Kasumi-1 (cell line): ENCODE measurements around the gene CSN3.
"Not testable (repeated sequence)": the region's sequence is repeated elsewhere in the genome, so short reads cannot be mapped to it uniquely, and the experiment has no call there.

Source experiments
- DNase-seq, 2 experiments: peaks; one replicate each; lab custom pipeline; 2025; lab: John Stamatoyannopoulos, UW

Gene CSN3, protein sequence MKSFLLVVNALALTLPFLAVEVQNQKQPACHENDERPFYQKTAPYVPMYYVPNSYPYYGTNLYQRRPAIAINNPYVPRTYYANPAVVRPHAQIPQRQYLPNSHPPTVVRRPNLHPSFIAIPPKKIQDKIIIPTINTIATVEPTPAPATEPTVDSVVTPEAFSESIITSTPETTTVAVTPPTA

DNA sequence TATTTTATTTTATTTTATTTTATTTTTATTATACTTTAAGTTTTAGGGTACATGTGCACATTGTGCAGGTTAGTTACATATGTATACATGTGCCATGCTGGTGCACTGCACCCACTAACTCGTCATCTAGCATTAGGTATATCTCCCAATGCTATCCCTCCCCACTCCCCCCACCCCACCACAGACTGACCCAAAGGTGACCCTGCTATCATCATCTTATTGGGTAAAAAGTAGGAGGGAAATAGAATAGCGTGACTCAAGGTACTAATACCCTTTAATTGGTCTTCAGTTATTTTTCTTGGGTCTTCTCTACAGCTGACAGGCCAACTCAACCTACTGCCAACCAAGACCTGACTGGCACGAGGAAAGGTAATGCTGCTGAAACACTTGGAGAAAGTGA lies at the start of gene CSN3:
Gene CSN3, plus strand, starts transcription at position 301 of the 400 bp plus-strand sequence. CDS start 2,223 bp downstream, outside the sequence.
- DNase-seq, result not testable (repeated sequence)

DNA sequence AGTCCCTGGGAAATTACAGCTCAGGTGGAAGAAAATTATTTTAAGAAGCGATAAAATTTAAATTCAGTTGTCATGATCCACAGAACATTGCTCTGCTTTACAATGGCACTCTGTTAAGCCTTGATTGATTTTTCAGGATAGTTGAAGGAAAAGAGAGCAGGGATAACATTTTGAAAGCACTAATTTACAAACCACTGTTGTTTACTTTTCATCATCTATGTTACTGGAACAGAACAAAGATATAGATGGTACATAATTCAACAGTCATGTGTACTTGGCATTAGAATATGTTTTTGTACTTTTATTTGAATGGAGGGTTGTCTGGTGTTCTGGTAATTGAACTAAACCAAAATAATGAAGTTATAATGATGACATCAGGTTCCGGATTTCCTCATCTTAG lies 49.5 kb upstream of the CSN3 start:
- DNase-seq, result no peak

GRCh38 chr4:70195425-70195824 lies 47.0 kb upstream of the CSN3 start, which contains the start of gene ODAM:
Gene ODAM (plus strand): TSS chr4:70195725. CDS start chr4:70196544, 819 bp downstream.
- no peak for DNase-seq

DNA sequence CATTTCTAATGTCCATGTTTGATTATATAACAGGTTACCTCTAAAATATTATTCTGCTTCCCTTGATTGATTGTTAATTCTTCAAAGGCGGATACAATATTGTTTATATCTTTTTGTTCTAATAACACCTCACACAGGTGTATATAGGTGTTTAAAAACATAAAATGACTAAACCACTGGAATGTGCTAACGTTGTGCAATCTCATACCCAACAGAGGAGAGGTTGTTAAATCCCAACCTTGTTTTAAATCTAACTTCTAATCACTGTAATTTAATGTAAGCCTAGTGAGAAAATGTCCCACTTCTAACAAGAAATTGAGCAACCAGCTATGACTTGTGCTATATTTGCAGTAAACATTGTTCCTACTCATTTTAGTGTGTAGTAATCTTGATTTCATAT lies 45.5 kb upstream of the CSN3 start:
- DNase-seq, result no peak

GRCh38 chr4:70197842-70198241 lies 44.6 kb upstream of the CSN3 start:
- DNase-seq, result no peak

GRCh38 chr4:70203601-70204000 lies 38.8 kb upstream of the CSN3 start:
- DNase-seq, result no peak

DNA sequence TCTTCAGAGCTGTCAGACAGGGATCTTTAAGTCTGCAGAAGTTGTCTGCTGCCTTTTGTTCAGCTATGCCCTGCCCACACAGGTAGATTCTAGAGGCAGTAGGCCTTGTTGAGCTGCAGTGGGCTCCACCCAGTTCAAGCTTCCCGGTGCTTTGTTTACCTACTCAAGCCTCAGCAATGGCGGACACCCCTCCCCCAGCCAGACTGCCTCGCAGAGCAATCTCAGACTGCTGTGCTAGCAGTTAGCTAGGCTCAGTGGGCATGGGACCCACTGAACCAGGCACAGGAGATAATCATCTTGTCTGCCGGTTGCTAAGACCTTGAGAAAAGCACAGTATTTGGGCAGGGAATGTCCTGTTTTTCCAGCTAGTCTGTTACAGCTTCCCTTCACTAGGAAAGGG lies 29.6 kb upstream of the CSN3 start:
- not testable (repeated sequence) for DNase-seq

- not testable (repeated sequence) for DNase-seq
Measured at GRCh38 chr4:70216109-70216508, 26.3 kb upstream of the CSN3 start.

GRCh38 chr4:70216550-70216949 lies 25.8 kb upstream of the CSN3 start:
- not testable (repeated sequence) for DNase-seq

DNA sequence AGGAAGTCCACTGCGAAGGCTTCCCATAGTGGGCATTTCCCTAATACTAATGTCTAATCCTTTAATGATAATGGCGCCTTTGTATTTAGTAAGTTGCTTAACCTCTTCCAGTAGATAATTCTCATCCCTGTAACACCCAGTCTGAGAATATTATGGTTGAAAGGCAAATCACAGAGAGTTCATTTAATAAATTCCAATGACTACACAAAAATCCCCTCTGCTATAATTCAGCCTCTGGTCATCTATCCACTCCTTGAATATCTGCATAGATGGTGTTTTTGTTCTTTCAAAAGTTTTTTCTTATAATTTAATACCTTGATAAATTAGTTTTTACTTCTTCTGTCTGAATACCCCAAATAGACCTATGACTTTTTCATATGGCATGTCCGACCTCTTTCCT lies 21.0 kb upstream of the CSN3 start:
- DNase-seq, result not testable (repeated sequence)

GRCh38 chr4:70221818-70222217 lies 20.6 kb upstream of the CSN3 start:
- not testable (repeated sequence) for DNase-seq

- no peak for DNase-seq
Measured at GRCh38 chr4:70225824-70226223, 16.6 kb upstream of the CSN3 start, which contains the start of gene FDCSP. Gene FDCSP (plus strand): TSS chr4:70226124. CDS start chr4:70231195, 5,071 bp downstream.

DNA sequence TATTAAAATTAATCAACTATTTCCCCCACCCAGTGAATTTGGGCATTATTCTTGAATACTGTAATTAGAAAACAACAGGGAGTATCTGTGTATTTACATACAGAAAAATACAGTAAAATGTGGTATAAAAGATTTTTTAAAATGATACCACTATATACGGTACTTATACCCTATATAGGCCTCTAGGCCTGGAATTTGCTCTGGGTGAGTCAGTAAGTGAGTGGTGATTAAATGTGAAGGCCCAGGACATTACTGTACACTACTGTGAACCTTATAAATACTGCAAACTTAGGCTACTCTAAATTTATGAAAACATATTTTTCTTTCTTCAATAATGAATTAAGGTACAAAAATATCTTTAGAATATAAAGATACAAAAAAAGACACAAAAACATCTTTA lies 6.3 kb upstream of the CSN3 start:
- DNase-seq, result no peak

DNA sequence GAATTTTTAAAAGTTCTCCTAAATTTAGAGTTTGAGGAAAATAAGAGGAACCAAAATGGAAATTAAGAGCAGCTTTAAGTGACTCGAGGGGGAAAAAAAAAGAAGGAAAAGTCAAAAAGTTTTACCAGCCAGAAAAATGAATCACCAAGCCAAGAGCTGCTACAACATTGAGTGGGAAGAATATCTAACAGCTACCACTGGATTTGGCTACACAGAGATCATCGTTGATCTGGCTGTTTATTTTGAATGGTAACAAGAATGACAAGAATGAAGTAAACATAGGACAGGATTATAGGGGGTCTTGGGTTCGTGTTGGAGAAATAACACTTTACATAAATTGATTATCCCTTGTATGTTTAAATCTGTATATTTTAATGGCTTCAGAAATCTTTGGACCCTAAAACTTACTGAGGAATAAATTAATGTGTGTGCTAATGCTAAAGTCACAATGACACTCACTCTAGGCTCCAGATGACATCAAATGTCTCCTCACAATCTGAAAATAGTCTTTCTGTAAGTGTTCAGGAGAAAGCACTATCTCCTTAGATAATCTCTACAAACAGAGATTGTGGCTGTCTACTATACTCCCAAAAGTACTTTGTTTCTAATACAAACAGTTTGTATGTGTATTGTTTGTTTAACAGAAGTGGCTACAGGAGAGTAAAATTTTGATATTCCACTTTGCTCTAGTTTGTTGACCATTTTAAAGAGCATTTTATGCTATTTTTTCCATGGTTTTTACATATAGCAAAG lies 3.1 kb upstream of the CSN3 start:
- no peak for DNase-seq

GRCh38 chr4:70239884-70240591 lies 2.4 kb upstream of the CSN3 start:
- no peak for DNase-seq

GRCh38 chr4:70243091-70243490 lies 694 bp downstream of the CSN3 start:
- no peak for DNase-seq

GRCh38 chr4:70251250-70251944 lies 9.0 kb downstream of the CSN3 start:
- DNase-seq, result no peak

DNA sequence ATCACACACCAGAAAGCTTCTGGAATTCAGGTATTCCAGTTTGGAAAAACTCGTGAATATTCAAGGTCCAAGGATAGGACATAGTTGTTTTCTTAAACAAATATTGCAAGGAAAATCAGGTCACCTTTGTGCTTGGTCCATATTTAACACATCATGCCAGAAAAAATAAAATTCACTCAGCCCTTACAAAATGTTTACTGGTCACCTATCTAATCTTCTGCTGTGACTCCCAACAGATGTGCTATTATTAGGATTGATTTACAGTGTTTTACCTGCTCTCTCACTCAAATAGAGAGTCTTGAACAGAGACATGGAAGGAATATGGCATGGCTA lies 9.5 kb downstream of the CSN3 start:
- DNase-seq, result no peak

- peak; percentile 23 to 33 for DNase-seq
Measured at GRCh38 chr4:70269674-70270073, 27.3 kb downstream of the CSN3 start.

DNA sequence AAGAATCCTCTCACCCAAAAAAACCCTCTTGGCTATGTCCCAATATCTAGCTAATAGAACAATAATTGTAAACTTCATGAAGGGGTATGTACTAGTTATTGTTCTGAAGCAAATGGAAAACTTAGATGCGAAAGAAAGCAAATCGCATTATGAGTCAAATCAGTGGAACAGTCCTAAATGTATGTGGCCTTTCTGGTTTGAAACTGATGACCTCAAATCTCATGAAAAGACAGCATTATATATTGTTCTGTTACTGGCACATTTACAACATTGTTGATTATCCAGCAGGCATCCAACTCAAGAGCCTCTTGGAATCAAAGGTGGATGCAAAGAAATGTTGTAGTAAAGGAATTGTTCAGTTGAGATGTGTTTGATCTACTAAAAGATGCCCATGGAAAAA lies 34.7 kb downstream of the CSN3 start:
- no peak for DNase-seq

DNA sequence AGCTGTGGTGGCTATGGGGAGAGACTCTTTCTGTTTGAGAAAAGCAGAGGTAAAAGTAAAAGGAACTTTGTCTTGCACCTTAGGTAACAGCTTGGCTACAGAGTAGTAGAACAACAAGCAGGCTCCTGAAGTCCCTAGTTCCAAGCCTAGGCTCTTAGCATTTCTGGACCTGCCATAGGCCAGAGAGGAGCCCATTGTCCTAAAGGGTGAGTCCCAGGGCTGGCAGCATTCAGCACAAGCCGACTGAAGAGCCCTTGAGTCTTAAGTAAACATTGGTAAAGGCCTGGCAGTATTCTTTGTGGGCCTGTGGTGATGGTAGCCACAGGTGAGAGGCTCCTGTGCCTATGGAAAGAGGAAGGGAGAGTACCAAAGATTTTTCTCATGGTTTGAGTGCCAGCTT lies 38.2 kb downstream of the CSN3 start:
- no peak for DNase-seq

DNA sequence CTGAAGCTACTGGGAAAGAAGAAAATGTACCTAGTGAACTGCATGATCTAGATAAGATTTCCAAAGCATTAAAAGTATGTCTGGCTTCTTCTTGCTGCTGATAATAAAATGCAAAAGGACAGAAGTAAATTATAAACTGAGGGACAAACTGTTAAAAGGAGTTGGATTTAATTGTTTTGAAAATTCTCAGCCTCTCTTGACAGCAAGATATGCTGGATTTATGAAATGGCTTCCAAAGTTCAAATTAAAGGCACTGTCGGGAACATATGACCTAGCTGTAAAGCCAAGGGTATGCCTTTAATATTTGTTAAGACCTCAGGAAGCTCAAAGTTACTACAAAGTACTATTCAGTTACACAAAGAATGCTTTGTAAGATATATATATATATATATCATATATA lies 46.3 kb downstream of the CSN3 start:
- DNase-seq, result no peak
